ENCODE data around the gene MREG. TPM values are rescaled to one million over a fixed set of nuclear protein-coding genes. Genes with fewer than 3 reads are reported as not detected.

MREG gene
- total and polyA plus RNA-seq, 10 of the 15 experiments (the other 5 are each of a cell fraction or from before 2014, with no cell fraction given), result 6.9 to 45.0 (median 28.5) TPM

DNA sequence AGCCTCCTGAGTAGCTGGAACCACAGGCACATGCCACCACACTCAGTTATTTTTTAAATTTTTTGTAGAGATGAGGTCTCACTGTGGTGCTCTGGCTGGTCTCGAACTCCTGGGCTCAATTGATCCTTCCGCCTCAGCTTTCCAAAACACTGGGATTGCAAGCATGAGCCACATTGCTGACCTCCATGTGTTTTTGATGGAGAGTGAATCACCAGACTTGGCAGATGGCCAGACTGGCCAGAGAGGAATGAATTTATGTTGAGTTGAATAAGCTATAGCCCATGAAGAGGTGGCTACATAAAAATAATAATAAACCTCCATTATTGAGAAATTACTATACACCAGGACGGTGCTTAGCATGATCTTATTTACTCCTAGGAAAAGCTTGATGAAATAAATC lies 91.5 kb downstream of the MREG start:
- in situ Hi-C loops (cut with MboI), result loop anchor here (25.0 kb wide), 1 partner anchor 460 kb away; no protein-coding TSS in a partner anchor
- ChIA-PET RAD21 (ENCODE audit: unreplicated experiment) (interaction anchor here (0.7 to 2.0 kb wide), 2 partner anchors 9 to 646 kb away, joined by 4 to 9 read pairs; no protein-coding TSS in a partner anchor), CTCF (interaction anchor here (0.6 to 1.5 kb wide), 5 partner anchors 51 to 650 kb away, joined by 3 to 5 read pairs (median 3); no protein-coding TSS in a partner anchor), POLR2A (no interaction called here), SMC1A (ENCODE audit: uncharacterized antibody, unreplicated experiment) (interaction anchor here (0.6 to 0.9 kb wide), 2 partner anchors 657 to 961 kb away, joined by 3 read pairs; no protein-coding TSS in a partner anchor)
- Histone ChIP-seq H3K9ac (ENCODE audit: control insufficient read depth, insufficient read depth, low read length) (no peak overlapping the region), H3K36me3 (ENCODE audit: control insufficient read depth in 2 of 2, insufficient read depth in 2 of 2, low read length in 1 of 2) (no peaks in the 10 kb centered on the region), H4K20me1 (ENCODE audit: control insufficient read depth, insufficient read depth) (no peaks in the 10 kb centered on the region), H3K27ac (ENCODE audit: control insufficient read depth, insufficient read depth) (no peak overlapping the region), H3K4me1 (ENCODE audit: control insufficient read depth, insufficient read depth, low read length) (peaks cover 19% of the 10 kb centered on the region), H3K9me3 (replicated peaks; ENCODE audit: control insufficient read depth, insufficient read depth, low read length) (peaks cover 1% of the 10 kb centered on the region; the same call in 1 of the 3 replicates), H3K27me3 (replicated peaks in 1 of 2; ENCODE audit: control insufficient read depth in 2 of 2, insufficient read depth in 2 of 2, low read length in 1 of 2) (no peaks in the 10 kb centered on the region), H3K79me2 (ENCODE audit: control insufficient read depth, insufficient read depth, low read length) (no peaks in the 10 kb centered on the region), H3K4me2 (ENCODE audit: control insufficient read depth, insufficient read depth) (no peak overlapping the region), H2AFZ (ENCODE audit: control insufficient read depth, low read depth, low read length) (no peak overlapping the region), H3K4me3 (no peak overlapping the region)
- WGBS (ENCODE audit: insufficient coverage, insufficient replicate concordance, low lambda C conversion rate, missing lambda C conversion rate), result 44% methylated on average over 3 of the region's 3 CpGs
- FAIRE-seq, result no peak
- intact Hi-C loops (cut with micrococcal nuclease; ENCODE audit: unreplicated experiment), result loop anchor here (2.0 to 5.0 kb wide), 2 partner anchors 650 to 961 kb away; no protein-coding TSS in a partner anchor
- no peak for DNase-seq (ENCODE audit: low read depth, low spot score)
- ATAC-seq, result no peak
- TF ChIP-seq, protein P1, sequence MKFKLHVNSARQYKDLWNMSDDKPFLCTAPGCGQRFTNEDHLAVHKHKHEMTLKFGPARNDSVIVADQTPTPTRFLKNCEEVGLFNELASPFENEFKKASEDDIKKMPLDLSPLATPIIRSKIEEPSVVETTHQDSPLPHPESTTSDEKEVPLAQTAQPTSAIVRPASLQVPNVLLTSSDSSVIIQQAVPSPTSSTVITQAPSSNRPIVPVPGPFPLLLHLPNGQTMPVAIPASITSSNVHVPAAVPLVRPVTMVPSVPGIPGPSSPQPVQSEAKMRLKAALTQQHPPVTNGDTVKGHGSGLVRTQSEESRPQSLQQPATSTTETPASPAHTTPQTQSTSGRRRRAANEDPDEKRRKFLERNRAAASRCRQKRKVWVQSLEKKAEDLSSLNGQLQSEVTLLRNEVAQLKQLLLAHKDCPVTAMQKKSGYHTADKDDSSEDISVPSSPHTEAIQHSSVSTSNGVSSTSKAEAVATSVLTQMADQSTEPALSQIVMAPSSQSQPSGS (IDR thresholded peaks at IDR 0.05; ENCODE audit: low read length), result no peak
- TF ChIP-seq FOXM1 (IDR thresholded peaks at IDR 0.05; ENCODE audit: low read depth, low read length), result no peak
- no peak for TF ChIP-seq BCL11A (IDR thresholded peaks at IDR 0.05; ENCODE audit: low read depth, low read length)
- no peak for TF ChIP-seq SREBF2 (IDR thresholded peaks at IDR 0.05; ENCODE audit: low read length)
- TF ChIP-seq PAX5 (IDR thresholded peaks at IDR 0.05; ENCODE audit: borderline replicate concordance, low read depth, low read length), result no peak
- no peak for TF ChIP-seq MYB (IDR thresholded peaks at IDR 0.05; ENCODE audit: borderline replicate concordance, low read depth, low read length)
- TF ChIP-seq POLR2A (IDR thresholded peaks at IDR 0.05; ENCODE audit: low read depth, low read length), result no peak
- no peak for TF ChIP-seq YY1 (IDR thresholded peaks at IDR 0.05; ENCODE audit: low read depth, low read length)
- TF ChIP-seq TARDBP (IDR thresholded peaks at IDR 0.05; ENCODE audit: borderline replicate concordance), result no peak
- BruUV-seq (replicated peaks), result no TSS peak
